ENCODE results near the gene SMPX.

The SMPX gene

GRCh38 chrX:21678048-21678612, 79.8 kb downstream of the SMPX start:
- TF ChIP-seq CTCF (conservative IDR thresholded peaks at IDR 0.05; ENCODE audit: low read depth, low read length) = no peak
- Histone ChIP-seq H3K79me2 (ENCODE audit: insufficient read depth, low read depth) (no peaks in the 10 kb centered on the region), H3K36me3 (ENCODE audit: insufficient read depth) (no peaks in the 10 kb centered on the region), H3K4me3 (IDR thresholded peaks at IDR 0.05; ENCODE audit: insufficient read depth, low read depth, low read length) (no peak overlapping the region), H3K4me1 (ENCODE audit: low read depth, poor library complexity, severe bottlenecking) (no peaks in the 10 kb centered on the region), H3K27me3 (ENCODE audit: insufficient read depth, low read depth) (no peaks in the 10 kb centered on the region), H4K20me1 (ENCODE audit: insufficient read depth) (no peaks in the 10 kb centered on the region), H3K4me2 (no peak overlapping the region), H3K27ac (no peak overlapping the region), H3K9ac (no peak overlapping the region), H2AFZ (ENCODE audit: low read depth) (no peak overlapping the region)

- Histone ChIP-seq H3K27ac (no peak overlapping the region), H4K20me1 (ENCODE audit: insufficient read depth) (no peaks in the 10 kb centered on the region), H3K4me3 (IDR thresholded peaks at IDR 0.05; ENCODE audit: insufficient read depth, low read depth, low read length) (no peak overlapping the region), H3K9ac (no peak overlapping the region), H3K4me1 (ENCODE audit: low read depth, poor library complexity, severe bottlenecking) (no peaks in the 10 kb centered on the region), H3K79me2 (ENCODE audit: insufficient read depth, low read depth) (no peaks in the 10 kb centered on the region), H2AFZ (ENCODE audit: low read depth) (no peak overlapping the region), H3K36me3 (ENCODE audit: insufficient read depth) (no peaks in the 10 kb centered on the region), H3K4me2 (no peak overlapping the region), H3K27me3 (ENCODE audit: insufficient read depth, low read depth) (no peaks in the 10 kb centered on the region)
- TF ChIP-seq CTCF (conservative IDR thresholded peaks at IDR 0.05; ENCODE audit: low read depth, low read length) = no peak
Measured at GRCh38 chrX:21675931-21676330, 82.0 kb downstream of the SMPX start.

GRCh38 chrX:21674430-21675186, 83.3 kb downstream of the SMPX start:
- Histone ChIP-seq H3K27ac (no peak overlapping the region), H2AFZ (ENCODE audit: low read depth) (no peak overlapping the region), H3K4me2 (no peak overlapping the region), H3K36me3 (ENCODE audit: insufficient read depth) (no peaks in the 10 kb centered on the region), H3K9ac (no peak overlapping the region), H4K20me1 (ENCODE audit: insufficient read depth) (no peaks in the 10 kb centered on the region), H3K4me3 (IDR thresholded peaks at IDR 0.05; ENCODE audit: insufficient read depth, low read depth, low read length) (no peak overlapping the region), H3K79me2 (ENCODE audit: insufficient read depth, low read depth) (no peaks in the 10 kb centered on the region), H3K4me1 (ENCODE audit: low read depth, poor library complexity, severe bottlenecking) (no peaks in the 10 kb centered on the region), H3K27me3 (ENCODE audit: insufficient read depth, low read depth) (no peaks in the 10 kb centered on the region)
- no peak for TF ChIP-seq CTCF (conservative IDR thresholded peaks at IDR 0.05; ENCODE audit: low read depth, low read length)

GRCh38 chrX:21666679-21667078, 91.2 kb downstream of the SMPX start:
- Histone ChIP-seq H3K27ac (no peak overlapping the region), H3K27me3 (ENCODE audit: insufficient read depth, low read depth) (no peaks in the 10 kb centered on the region), H3K4me1 (ENCODE audit: low read depth, poor library complexity, severe bottlenecking) (no peaks in the 10 kb centered on the region), H4K20me1 (ENCODE audit: insufficient read depth) (no peaks in the 10 kb centered on the region), H3K9ac (no peak overlapping the region), H3K36me3 (ENCODE audit: insufficient read depth) (no peaks in the 10 kb centered on the region), H3K4me3 (IDR thresholded peaks at IDR 0.05; ENCODE audit: insufficient read depth, low read depth, low read length) (no peak overlapping the region), H3K79me2 (ENCODE audit: insufficient read depth, low read depth) (no peaks in the 10 kb centered on the region), H2AFZ (ENCODE audit: low read depth) (no peak overlapping the region), H3K4me2 (no peak overlapping the region)
- no peak for TF ChIP-seq CTCF (conservative IDR thresholded peaks at IDR 0.05; ENCODE audit: low read depth, low read length)

Measured in KMS-11 (cell line).